HG03432 (cell line): ENCODE results near the gene ACOT12.

ENCODE experiments used
- ATAC-seq: cut with Tn5 transposase; IDR thresholded peaks from one replicate; pipeline ENCODE4 v1.9.1; 2021; ENCODE audit warnings: mild to moderate bottlenecking, moderate library complexity; ENCODE audit not compliant: unreplicated experiment

Gene ACOT12

GRCh38 chr5:81401266-81401665 is 7.3 kb upstream of the ACOT12 start:
- no peak for ATAC-seq

- no peak for ATAC-seq
Measured at GRCh38 chr5:81400375-81400774, 6.4 kb upstream of the ACOT12 start.

GRCh38 chr5:81398741-81399140 is 4.8 kb upstream of the ACOT12 start:
- no peak for ATAC-seq

- ATAC-seq: no peak
Measured at GRCh38 chr5:81397176-81397575, 3.2 kb upstream of the ACOT12 start.

- ATAC-seq: no peak
Measured at GRCh38 chr5:81395262-81395661, 1.3 kb upstream of the ACOT12 start.

- no peak for ATAC-seq
Measured at GRCh38 chr5:81393430-81393782, 528 bp downstream of the ACOT12 start.

GRCh38 chr5:81389025-81389424 is 4.9 kb downstream of the ACOT12 start:
- ATAC-seq: no peak

- no peak for ATAC-seq
Measured at GRCh38 chr5:81388169-81388568, 5.8 kb downstream of the ACOT12 start.

- no peak for ATAC-seq
Measured at GRCh38 chr5:81383867-81384266, 10.1 kb downstream of the ACOT12 start.

GRCh38 chr5:81371354-81371876 is 22.5 kb downstream of the ACOT12 start:
- ATAC-seq: no peak

- no peak for ATAC-seq
Measured at GRCh38 chr5:81370912-81371311, 23.0 kb downstream of the ACOT12 start.

GRCh38 chr5:81365541-81365940 is 28.4 kb downstream of the ACOT12 start:
- no peak for ATAC-seq

- no peak for ATAC-seq
Measured at GRCh38 chr5:81363093-81363871, 30.7 kb downstream of the ACOT12 start.

- ATAC-seq: no peak
Measured at GRCh38 chr5:81361600-81361999, 32.3 kb downstream of the ACOT12 start.

- ATAC-seq: no peak
Measured at GRCh38 chr5:81360640-81361039, 33.3 kb downstream of the ACOT12 start.

- ATAC-seq: no peak
Measured at GRCh38 chr5:81359881-81360280, 34.1 kb downstream of the ACOT12 start.

GRCh38 chr5:81359108-81359507 is 34.8 kb downstream of the ACOT12 start:
- no peak for ATAC-seq

GRCh38 chr5:81355291-81356251 is 38.4 kb downstream of the ACOT12 start:
- ATAC-seq: no peak

- no peak for ATAC-seq
Measured at GRCh38 chr5:81354093-81354492, 39.8 kb downstream of the ACOT12 start.

GRCh38 chr5:81353189-81353588 is 40.7 kb downstream of the ACOT12 start:
- no peak for ATAC-seq

- no peak for ATAC-seq
Measured at GRCh38 chr5:81350507-81350906, 43.4 kb downstream of the ACOT12 start.

- ATAC-seq: no peak
Measured at GRCh38 chr5:81349161-81349560, 44.8 kb downstream of the ACOT12 start.
